ENCODE results near the gene COG1.

DNA sequence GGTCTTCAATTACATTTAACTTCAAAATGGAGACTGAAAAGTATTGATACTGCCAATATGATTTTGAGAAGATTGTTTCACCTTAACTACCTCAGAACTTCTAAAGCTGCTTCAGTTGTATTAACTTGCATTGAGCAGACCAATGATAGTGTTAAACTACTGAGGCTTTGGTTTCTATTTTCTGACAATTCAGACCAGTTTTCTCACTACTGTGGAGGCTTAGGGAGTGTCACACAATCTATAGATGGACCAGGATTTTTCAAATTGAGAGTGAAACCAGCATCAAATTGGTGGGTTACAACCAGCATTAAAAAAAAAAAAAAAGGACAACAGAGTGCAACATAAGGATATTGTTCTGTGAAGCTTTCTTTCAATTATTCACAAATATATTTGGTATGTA lies 21.2 kb downstream of the COG1 start:
- TF ChIP-seq, protein P1, sequence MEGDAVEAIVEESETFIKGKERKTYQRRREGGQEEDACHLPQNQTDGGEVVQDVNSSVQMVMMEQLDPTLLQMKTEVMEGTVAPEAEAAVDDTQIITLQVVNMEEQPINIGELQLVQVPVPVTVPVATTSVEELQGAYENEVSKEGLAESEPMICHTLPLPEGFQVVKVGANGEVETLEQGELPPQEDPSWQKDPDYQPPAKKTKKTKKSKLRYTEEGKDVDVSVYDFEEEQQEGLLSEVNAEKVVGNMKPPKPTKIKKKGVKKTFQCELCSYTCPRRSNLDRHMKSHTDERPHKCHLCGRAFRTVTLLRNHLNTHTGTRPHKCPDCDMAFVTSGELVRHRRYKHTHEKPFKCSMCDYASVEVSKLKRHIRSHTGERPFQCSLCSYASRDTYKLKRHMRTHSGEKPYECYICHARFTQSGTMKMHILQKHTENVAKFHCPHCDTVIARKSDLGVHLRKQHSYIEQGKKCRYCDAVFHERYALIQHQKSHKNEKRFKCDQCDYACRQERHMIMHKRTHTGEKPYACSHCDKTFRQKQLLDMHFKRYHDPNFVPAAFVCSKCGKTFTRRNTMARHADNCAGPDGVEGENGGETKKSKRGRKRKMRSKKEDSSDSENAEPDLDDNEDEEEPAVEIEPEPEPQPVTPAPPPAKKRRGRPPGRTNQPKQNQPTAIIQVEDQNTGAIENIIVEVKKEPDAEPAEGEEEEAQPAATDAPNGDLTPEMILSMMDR (IDR thresholded peaks at IDR 0.05; ENCODE audit: low read length): no peak
- TF ChIP-seq EZH2 (optimal IDR thresholded peaks at IDR 0.05; ENCODE audit: low read depth, low read length): no peak
